Liver (tissue), 3 donors: ENCODE data around the gene CD34.

Source experiments
- FOXA1 ChIP-seq: IDR thresholded peaks from 2 replicates; pipeline ENCODE4 v1.6.1; 2016; ENCODE audit warnings: antibody characterized with exemption
- GABPA ChIP-seq, 2 donors: IDR thresholded peaks in 1 of 2; conservative IDR thresholded peaks in 1 of 2; 2 replicates each; pipeline ENCODE4 v1.6.1; 2016; ENCODE audit warnings: antibody characterized with exemption in 2 of 2, mild to moderate bottlenecking in 1 of 2, moderate library complexity in 1 of 2
- SP1 ChIP-seq: IDR thresholded peaks from 2 replicates; pipeline ENCODE4 v1.6.1; 2018; ENCODE audit warnings: antibody characterized with exemption, mild to moderate bottlenecking
- TAF1 ChIP-seq: conservative IDR thresholded peaks from 2 replicates; pipeline ENCODE4 v1.6.1; 2016; ENCODE audit warnings: antibody characterized with exemption, mild to moderate bottlenecking
- TF ChIP-seq, protein P1 (sequence below): fragments of 150-350 bp; IDR thresholded peaks from 2 replicates; pipeline ENCODE4 v1.5.1; 2017; ENCODE audit warnings: improper control_type of control experiment, low read depth, low read length; ENCODE audit not compliant: missing input control
- TF ChIP-seq, protein P2 (sequence below): IDR thresholded peaks from 2 replicates; pipeline ENCODE4 v1.6.1; 2016; ENCODE audit warnings: antibody characterized with exemption, mild to moderate bottlenecking
- TF ChIP-seq, protein P3 (sequence below): IDR thresholded peaks from 2 replicates; pipeline ENCODE4 v1.6.1; 2016; ENCODE audit warnings: antibody characterized with exemption
- donor health status: healthy.
- donor health status: healthy.

DNA sequence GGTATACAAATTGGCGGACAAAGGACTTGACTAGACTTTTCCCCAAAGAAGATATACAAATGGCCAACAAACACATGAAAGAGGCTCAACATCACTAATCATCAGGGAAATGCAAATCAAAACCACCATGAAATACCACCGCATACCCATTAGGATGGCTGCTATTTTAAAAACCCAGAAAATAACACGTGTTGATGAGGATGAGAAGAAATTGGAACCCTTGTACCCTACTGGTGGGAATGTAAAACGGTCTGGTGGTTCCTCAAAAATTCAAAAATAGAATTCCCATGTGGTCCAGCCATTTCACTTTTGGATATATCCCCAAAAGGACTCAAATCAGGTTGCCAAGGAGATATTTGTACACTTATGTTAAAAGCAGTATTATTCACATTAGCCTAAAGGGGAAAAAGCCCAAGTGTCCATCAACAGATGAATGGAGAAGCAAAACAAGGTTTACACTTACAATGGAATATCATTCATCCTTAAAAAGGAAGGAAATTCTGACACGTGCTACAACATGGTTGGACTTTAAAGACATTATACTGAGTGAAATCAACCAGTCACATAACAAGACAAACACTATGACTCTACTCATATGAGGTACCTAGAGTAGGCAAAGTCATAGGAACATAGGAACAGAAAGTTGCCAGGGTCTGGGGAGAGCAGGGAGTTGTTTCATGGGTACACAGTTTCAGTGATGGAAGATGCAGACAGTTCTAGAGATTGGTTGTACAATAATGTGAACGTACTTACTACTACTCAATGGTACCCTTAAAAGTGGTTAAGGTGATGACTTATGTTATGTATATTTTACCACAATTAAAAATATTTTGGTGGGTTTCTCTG lies 17.0 kb downstream of the CD34 start:
- TF ChIP-seq, protein P1, sequence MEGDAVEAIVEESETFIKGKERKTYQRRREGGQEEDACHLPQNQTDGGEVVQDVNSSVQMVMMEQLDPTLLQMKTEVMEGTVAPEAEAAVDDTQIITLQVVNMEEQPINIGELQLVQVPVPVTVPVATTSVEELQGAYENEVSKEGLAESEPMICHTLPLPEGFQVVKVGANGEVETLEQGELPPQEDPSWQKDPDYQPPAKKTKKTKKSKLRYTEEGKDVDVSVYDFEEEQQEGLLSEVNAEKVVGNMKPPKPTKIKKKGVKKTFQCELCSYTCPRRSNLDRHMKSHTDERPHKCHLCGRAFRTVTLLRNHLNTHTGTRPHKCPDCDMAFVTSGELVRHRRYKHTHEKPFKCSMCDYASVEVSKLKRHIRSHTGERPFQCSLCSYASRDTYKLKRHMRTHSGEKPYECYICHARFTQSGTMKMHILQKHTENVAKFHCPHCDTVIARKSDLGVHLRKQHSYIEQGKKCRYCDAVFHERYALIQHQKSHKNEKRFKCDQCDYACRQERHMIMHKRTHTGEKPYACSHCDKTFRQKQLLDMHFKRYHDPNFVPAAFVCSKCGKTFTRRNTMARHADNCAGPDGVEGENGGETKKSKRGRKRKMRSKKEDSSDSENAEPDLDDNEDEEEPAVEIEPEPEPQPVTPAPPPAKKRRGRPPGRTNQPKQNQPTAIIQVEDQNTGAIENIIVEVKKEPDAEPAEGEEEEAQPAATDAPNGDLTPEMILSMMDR: no peak
- TF ChIP-seq, protein P2, sequence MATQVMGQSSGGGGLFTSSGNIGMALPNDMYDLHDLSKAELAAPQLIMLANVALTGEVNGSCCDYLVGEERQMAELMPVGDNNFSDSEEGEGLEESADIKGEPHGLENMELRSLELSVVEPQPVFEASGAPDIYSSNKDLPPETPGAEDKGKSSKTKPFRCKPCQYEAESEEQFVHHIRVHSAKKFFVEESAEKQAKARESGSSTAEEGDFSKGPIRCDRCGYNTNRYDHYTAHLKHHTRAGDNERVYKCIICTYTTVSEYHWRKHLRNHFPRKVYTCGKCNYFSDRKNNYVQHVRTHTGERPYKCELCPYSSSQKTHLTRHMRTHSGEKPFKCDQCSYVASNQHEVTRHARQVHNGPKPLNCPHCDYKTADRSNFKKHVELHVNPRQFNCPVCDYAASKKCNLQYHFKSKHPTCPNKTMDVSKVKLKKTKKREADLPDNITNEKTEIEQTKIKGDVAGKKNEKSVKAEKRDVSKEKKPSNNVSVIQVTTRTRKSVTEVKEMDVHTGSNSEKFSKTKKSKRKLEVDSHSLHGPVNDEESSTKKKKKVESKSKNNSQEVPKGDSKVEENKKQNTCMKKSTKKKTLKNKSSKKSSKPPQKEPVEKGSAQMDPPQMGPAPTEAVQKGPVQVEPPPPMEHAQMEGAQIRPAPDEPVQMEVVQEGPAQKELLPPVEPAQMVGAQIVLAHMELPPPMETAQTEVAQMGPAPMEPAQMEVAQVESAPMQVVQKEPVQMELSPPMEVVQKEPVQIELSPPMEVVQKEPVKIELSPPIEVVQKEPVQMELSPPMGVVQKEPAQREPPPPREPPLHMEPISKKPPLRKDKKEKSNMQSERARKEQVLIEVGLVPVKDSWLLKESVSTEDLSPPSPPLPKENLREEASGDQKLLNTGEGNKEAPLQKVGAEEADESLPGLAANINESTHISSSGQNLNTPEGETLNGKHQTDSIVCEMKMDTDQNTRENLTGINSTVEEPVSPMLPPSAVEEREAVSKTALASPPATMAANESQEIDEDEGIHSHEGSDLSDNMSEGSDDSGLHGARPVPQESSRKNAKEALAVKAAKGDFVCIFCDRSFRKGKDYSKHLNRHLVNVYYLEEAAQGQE: no peak
- TF ChIP-seq SP1 (no peak), FOXA1 (no peak), TAF1 (no peak), GABPA (IDR thresholded peaks at IDR 0.05 in 1 of 2, conservative IDR thresholded peaks at IDR 0.05 in 1 of 2) (no peak)
- TF ChIP-seq, protein P3, sequence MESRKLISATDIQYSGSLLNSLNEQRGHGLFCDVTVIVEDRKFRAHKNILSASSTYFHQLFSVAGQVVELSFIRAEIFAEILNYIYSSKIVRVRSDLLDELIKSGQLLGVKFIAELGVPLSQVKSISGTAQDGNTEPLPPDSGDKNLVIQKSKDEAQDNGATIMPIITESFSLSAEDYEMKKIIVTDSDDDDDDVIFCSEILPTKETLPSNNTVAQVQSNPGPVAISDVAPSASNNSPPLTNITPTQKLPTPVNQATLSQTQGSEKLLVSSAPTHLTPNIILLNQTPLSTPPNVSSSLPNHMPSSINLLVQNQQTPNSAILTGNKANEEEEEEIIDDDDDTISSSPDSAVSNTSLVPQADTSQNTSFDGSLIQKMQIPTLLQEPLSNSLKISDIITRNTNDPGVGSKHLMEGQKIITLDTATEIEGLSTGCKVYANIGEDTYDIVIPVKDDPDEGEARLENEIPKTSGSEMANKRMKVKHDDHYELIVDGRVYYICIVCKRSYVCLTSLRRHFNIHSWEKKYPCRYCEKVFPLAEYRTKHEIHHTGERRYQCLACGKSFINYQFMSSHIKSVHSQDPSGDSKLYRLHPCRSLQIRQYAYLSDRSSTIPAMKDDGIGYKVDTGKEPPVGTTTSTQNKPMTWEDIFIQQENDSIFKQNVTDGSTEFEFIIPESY: no peak
